GM21390 (cell line): Measurements from ENCODE around the gene ABL1.

Source experiments
- ATAC-seq: cut with Tn5 transposase; IDR thresholded peaks from one replicate; pipeline ENCODE4 v1.9.1; 2021; ENCODE audit not compliant: unreplicated experiment

Gene ABL1

GRCh38 chr9:130824643-130825350 is 10.3 kb upstream of the ABL1 start:
- no peak for ATAC-seq

DNA sequence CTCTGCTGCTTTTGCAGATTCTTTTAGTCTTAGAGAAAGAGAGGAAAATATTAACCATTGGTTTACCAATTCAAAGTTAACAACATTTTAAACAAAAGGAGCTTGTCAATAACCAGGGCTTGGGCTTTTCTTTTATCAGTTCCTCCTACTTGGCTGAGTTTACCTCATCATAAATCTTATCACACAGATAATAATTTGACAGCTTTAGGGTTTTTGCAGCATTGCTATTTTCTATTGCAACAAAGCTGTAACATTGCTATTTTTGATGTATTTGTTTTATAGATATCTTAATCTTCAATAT is 9.8 kb upstream of the ABL1 start:
- ATAC-seq, result no peak

DNA sequence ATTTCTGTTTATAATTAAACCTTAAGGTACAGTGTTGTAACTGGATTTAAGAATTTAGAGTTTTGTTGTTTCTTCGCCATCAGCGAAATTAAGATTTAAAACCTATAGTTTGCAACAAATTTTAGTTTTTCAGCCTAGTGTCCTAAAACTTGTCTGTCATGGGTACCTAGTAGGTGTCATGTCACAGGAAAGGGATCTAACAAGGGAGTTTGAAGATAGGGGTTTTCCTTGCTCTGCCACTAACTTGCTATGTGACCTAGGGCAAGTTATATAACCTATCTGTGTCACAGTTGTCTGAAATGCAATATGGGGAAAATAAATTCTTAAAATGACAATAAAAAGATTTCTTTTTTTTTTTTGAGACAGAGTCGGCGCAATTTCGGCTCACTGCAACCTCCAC is 9.2 kb upstream of the ABL1 start:
- no peak for ATAC-seq

DNA sequence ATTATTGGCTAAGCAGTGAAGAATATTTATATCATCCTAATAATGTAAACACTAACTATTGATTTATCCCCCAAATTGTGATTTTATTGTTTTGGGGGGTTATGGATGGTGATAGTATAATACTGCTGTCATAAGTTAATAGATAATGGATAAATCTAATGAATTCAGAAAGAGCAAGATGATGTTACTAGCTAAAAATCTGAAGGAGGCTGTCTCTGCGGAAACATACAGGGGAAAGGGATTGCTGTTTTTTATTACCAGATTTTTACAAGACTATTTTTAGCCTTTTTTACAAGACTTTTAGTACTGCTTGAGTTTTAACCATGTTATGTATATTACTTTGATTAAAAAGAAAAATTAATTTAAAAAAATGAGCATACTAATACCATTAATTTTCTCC is 5.3 kb upstream of the ABL1 start:
- no peak for ATAC-seq

DNA sequence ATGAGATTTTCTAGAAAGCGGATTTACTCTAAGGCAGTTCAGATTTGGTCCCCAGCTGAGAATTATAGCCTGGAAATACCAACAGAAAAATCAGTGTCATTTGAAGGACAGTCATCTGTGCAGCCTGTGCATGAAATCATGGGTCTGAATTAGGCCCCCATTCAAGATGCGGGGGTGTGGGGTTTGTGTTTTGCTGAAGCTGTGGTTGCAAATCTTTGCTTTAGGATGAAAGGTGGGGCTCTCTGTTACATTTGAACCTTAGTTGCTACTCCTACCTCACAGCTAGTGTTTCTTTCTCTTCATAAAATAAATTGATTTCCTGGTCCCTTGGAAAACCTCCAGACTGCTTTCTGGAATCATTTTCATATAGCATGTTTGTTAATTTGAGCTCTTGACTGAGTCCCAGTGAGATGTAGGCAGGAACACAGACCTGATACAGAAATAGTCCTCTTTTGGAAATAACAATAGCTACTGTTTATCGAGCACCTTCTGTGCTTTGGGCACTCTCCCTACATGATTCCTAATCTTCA is 4.8 kb upstream of the ABL1 start:
- ATAC-seq, result no peak

DNA sequence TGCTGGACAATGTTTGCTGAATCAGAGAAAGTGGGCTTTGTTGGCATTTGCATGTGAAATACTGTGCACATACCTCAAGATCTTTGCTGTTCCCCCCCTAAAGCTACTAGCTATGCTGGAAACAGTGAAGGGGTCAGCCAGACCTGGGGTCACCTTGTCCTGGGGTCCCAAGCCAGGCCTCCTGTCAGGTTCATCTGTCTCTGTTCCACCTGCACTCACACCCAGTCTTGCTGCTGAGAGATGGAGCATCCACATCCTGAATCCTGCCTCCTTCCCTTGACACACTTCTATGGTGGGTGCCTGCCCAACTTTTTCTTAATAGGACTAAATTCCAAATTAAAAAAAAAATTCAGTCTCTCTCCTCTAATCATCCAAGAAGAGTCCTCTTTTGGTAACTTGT is 4.0 kb upstream of the ABL1 start:
- ATAC-seq, result no peak

DNA sequence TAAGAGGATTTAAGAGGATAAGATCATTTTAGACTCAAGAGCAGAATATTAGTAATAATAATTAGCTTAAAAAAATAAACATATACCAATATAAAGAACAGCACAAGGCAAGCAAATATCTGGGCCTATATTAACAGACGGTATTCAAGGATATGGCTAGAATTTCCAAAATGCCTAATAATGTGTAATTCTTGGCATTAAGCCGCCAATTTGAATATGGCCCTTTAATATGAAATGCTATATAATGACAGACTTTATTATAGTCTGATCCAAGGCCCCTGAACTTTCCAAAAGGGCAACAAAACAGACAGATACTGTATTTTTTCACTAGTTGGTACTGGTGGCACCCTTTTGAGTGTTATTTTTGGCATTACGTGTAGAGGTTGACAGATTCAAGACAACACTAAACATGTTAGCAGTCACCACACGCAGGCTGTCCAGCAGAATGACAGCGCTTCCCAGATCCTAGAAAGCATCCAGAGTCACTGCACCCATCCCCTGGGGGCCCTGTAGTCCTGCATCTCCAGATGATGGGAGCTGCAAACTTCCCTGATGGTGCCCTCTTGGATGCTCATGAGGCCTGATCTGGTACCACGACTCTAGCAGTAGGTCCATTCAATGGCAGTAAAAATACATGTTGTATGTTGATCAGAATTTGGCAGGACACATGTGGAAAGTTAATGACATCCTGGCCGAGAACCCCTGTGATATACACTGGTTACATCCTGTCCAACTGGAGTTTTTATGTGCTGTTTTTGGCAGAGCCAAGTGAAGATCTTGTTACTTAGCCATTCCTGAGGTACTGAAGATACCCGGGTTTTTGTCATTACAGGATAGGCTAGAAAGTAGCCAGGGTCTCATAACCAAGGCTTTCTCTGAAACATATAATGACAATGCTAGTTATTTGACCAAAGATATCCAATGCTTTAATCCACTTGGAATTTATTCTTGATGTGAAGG is 1.7 kb upstream of the ABL1 start:
- ATAC-seq, result no peak

DNA sequence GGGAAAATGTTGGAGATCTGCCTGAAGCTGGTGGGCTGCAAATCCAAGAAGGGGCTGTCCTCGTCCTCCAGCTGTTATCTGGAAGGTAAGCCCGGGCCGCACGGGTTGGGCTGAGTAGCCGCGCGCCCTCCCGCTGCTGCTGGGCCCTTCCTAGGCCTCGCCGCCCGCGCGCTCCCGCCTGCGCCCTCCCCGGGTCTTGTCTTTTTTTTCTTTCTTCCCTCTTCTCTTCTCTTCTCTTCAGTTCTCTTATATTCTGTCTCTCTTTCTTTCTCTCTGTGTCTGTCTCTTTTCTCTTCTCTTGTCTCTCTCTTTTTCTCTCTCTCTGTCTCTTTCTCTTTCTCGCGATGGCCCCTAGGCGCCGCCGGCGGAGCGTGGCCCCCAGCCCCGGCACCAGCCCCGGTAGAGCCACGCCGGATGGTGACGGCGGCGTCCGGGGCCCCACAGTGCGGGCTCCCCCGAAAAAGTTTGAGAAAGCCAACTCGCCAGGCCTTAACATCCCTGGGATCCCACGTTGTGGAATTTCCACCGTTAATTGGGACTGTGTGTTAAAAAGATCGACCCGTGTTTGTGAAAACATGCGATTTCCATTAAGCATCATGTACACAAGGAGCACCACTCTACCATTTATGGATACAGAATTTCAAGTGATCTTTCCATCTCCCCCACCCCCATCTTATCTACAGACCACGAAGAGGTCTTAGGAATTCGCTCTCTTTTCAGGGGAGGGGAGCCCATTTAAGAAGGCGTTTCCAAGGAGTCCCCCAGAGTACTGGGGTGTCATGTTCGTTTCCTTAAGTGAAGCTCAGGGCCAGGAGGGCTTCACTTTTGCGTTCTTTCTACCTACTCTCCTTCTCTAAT is 616 bp downstream of the ABL1 start:
- no peak for ATAC-seq

- ATAC-seq, result no peak
Measured at GRCh38 chr9:130837002-130837511, 2.0 kb downstream of the ABL1 start.

- ATAC-seq, result no peak
Measured at GRCh38 chr9:130837643-130838042, 2.6 kb downstream of the ABL1 start.

GRCh38 chr9:130839132-130840111 is 4.4 kb downstream of the ABL1 start:
- ATAC-seq, result no peak

GRCh38 chr9:130842545-130842944 is 7.5 kb downstream of the ABL1 start:
- ATAC-seq, result no peak

DNA sequence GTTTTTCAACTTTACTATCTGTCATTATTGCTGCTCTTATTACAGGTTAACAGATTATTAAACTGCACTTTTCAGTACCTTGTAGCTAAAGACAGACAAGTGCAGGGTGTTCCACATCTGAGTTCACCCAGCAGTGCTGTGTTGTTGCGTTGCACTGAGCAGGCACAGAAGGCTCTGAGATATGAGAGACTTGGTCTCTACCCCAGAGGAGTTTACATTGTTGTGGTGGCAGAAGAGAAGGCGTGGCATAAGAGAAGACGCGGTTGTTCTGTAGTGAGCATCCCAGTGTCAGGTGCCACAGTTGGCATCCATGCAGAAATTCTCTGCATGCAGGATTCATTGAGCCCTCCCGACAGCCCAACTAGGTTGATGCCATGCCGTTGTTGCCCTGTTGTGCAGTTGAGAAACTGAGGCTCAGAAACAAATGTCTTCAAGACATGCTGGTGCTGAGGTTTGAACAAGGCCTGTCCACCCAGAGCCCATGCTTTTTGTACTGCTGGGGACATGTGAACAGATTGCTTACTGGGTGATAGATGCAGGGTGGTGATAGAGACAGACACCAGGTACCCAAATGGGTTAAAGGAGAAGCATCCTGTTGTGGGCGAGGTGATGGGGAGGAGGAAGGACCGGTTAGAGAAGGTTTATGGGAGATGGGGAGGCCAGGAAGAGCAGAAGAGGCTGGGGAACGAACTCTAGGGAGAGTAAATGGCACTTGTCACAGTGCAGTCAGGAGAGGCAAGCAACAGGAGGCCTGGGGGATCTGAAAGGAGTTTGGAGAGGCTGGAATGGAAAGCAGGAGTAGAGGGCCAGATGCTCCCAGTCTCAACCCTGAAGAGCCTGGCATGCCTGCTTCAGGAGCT is 8.2 kb downstream of the ABL1 start:
- no peak for ATAC-seq

GRCh38 chr9:130844044-130844451 is 9.0 kb downstream of the ABL1 start:
- no peak for ATAC-seq

DNA sequence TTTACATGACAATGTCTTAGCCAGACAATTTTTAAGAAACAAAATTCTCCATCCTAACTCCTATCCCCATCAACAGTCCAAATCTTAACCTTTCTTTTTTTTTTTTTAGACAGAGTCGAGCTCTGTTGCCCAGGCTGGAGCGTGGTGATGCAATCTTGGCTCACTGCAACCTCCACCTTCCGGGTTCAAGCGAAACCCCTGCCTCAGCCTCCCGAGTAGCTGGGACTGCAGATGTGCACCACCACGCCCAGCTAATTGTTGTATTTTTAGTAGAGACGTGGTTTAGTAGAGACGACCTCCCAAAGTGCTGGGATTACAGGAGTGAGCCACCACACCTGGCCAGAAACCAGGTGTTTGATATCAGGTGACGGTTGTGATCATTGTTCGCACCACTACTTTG is 10.2 kb downstream of the ABL1 start:
- no peak for ATAC-seq

DNA sequence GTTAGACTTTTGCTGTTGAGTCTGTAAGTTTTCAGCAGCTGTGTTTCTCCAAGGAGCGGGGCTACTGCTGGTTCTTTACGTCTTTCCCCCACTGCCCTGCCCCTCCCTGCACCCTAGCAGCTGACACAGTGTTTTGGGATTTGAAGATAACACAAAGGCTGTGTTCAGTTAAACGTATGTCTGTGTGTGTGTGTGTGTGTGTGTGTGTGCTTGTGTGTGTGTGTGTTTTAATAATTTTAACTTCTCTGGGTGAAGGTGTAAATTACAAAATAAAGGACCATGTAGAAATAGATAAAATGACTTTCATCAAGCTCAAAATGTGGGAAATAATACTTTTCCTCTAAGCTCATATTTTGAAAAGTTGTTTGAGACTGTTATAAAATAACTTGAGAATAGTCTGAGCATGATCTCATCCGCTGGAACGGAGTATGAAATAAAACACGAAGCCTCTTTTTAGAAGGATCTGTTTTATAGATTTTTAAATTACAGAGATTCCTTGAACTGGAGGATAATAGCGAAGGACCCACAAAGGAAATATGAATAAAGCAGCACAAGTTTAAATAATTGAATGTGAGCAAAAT is 10.9 kb downstream of the ABL1 start:
- no peak for ATAC-seq

- no peak for ATAC-seq
Measured at GRCh38 chr9:130846487-130847305, 11.6 kb downstream of the ABL1 start.
